Kidney (tissue), 14 donors: ENCODE results near the gene LTBP1. TPM values are rescaled to one million over a fixed set of nuclear protein-coding genes. Genes with fewer than 3 reads are reported as not detected.
A peak's percentile ranks its signal among the peaks of the same experiment; 100 is the strongest.

Experiments
- DNase-seq, 5 donors: peaks; one replicate each; pipeline ENCODE4 v3.0.0-alpha.2; 2013 to 2020
- FAIRE-seq: peaks from 2 replicates; lab custom pipeline; 2012; peaks lifted over from hg19 to GRCh38; lab: Jason Lieb, UNC
- H3K27ac ChIP-seq, 2 donors: one replicate each; pipeline ENCODE4 v1.7.0; 2013; ENCODE audit warnings: low read depth in 2 of 2, low read length in 2 of 2, inconsistent platforms in 1 of 2
- H3K27me3 ChIP-seq: one replicate; pipeline ENCODE4 v1.7.1; 2013; ENCODE audit warnings: low read length, inconsistent platforms; ENCODE audit not compliant: control insufficient read depth, insufficient read depth
- H3K36me3 ChIP-seq, 3 donors: one replicate each; pipeline versions ENCODE4 v1.7.0 to v1.7.1; 2013; ENCODE audit warnings: low read length in 3 of 3, control low read depth in 1 of 3, inconsistent platforms in 1 of 3; ENCODE audit not compliant: insufficient read depth in 3 of 3, control insufficient read depth in 2 of 3
- H3K4me1 ChIP-seq, 3 donors: one replicate each; pipeline versions ENCODE4 v1.7.0 to v1.7.1; 2013; ENCODE audit warnings: low read length in 3 of 3, inconsistent platforms in 1 of 3, low read depth in 1 of 3; ENCODE audit not compliant: control insufficient read depth in 2 of 3, insufficient read depth in 2 of 3
- H3K4me3 ChIP-seq, 3 donors: one replicate each; pipeline versions ENCODE4 v1.7.0 to v1.8.1; 2013; ENCODE audit warnings: low read length in 3 of 3, control low read depth in 1 of 3, inconsistent platforms in 1 of 3
- H3K9ac ChIP-seq, 3 donors: one replicate each; pipeline versions ENCODE4 v1.7.0 to v1.7.1; 2013; ENCODE audit warnings: low read length in 3 of 3, control low read depth in 1 of 3, inconsistent platforms in 1 of 3
- H3K9me3 ChIP-seq, 3 donors: one replicate each; pipeline versions ENCODE4 v1.7.0 to v1.7.1; 2013; ENCODE audit warnings: low read length in 3 of 3, control low read depth in 1 of 3, inconsistent platforms in 1 of 3; ENCODE audit not compliant: control insufficient read depth in 2 of 3, insufficient read depth in 1 of 3
- CTCF ChIP-seq: IDR thresholded peaks from 3 replicates; pipeline ENCODE4 v1.5.1; 2012; ENCODE audit warnings: mild to moderate bottlenecking, moderate library complexity, borderline replicate concordance; ENCODE audit not compliant: insufficient read depth; ENCODE audit errors: extremely low read depth
- intact Hi-C: fragments of 100-400 bp; cut with DNase I; formaldehyde crosslinking; loops from one replicate; pipeline ENCODE4 v1.11.1; 2022
- polyA plus RNA-seq: library from polyadenylated mRNA; stranded (reverse); fragments of 350-450 nt; fragmentation: Illumina TruSeq; extraction: RNeasy Lipid Tissue Mini Kit (QIAGEN cat#74804); gene quantifications from one replicate; pipeline ENCODE4 v1.2.3, GENCODE V29; 2014; ENCODE audit warnings: low read depth, low replicate concordance; ENCODE audit not compliant: insufficient read depth
- total RNA-seq: library from RNA; stranded (reverse); fragmentation: NEBNext Ultra II Directional; extraction: Animal tissue kit (Norgen Biotek cat#: 25700); gene quantifications from one replicate; pipeline ENCODE4 v1.2.1, GENCODE V29; 2021
- donor health status: control.
- donor health status: control.
- donor health status: control.
- donor health status: control.
- donor health status: control.
- donor health status: DM: yes; HTN: yes; CAD: no.
- donor health status: Normal renal cell carcinoma (clear cell type).

The LTBP1 gene
- total and polyA plus RNA-seq, 2 donors from 2014 or later: 9.3 to 39.8 TPM

- H3K36me3 ChIP-seq: no peaks in the 10 kb centered on the region
- no peak overlapping the region for H3K4me3 ChIP-seq
- H3K27me3 ChIP-seq: no peaks in the 10 kb centered on the region
- H3K27ac ChIP-seq: no peak overlapping the region
- peaks cover 0 to 4% (median 0%) of the 10 kb centered on the region in 3 donors for H3K4me1 ChIP-seq
- intact Hi-C loops: no loop called here
- FAIRE-seq (no peak), DNase-seq (peak in 1 of 5 donors; percentile 29)
- H3K9ac ChIP-seq: no peak overlapping the region
- TF ChIP-seq CTCF: no peak
- no peaks in the 10 kb centered on the region for H3K9me3 ChIP-seq
These were observed 265.4 kb downstream of the LTBP1 start for GRCh38 chr2:33212151-33212550.

DNA sequence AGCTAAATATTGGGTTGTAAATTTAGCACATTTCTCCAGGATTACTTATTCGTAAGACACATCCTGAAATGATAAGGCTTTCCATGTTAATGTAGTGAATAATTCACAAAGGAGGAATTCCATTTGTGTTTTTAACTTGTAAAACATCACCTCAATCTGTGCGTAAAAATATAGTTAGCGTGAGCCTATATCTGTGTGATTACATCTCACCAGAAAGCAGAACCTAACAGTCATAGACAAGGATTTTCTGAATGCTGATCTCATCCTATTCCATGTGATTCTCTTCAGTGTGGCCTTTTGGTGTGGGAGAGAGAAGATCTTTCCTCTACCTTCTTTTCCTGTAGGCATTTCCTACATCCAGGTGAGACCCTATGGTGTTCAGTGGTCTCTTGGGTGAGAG, 266.5 kb downstream of the LTBP1 start:
- Histone ChIP-seq H3K36me3 (no peaks in the 10 kb centered on the region), H3K9ac (no peak overlapping the region), H3K27me3 (no peaks in the 10 kb centered on the region), H3K9me3 (no peaks in the 10 kb centered on the region), H3K4me1 (peaks cover 0 to 4% (median 0%) of the 10 kb centered on the region in 3 donors), H3K27ac (no peak overlapping the region), H3K4me3 (no peak overlapping the region)
- intact Hi-C loops: no loop called here
- DNase-seq (no peak), FAIRE-seq (no peak)
- TF ChIP-seq CTCF: no peak

DNA sequence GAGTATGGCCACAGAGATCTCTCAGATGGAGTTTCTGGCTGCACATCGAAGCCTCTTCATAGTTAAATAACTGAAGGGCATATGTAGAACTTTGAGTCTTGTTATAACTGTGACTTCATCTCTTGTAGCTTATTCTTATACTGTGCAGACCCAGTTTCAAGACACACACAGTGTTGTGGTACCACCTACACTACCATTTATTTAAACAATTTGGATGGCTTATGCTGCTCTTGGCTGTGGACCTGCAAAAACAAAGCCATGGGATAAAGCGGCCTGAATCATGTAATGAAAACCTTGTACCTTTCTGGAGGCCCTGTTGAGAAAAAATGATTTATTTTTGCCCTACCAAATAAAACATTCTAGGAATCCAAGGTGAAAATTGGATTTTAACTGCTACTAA, 266.9 kb downstream of the LTBP1 start:
- Histone ChIP-seq H3K9ac (no peak overlapping the region), H3K4me3 (no peak overlapping the region), H3K27me3 (no peaks in the 10 kb centered on the region), H3K27ac (no peak overlapping the region), H3K36me3 (no peaks in the 10 kb centered on the region), H3K9me3 (no peaks in the 10 kb centered on the region), H3K4me1 (peaks cover 0 to 4% (median 0%) of the 10 kb centered on the region in 3 donors)
- FAIRE-seq (no peak), DNase-seq (no peak)
- intact Hi-C loops: no loop called here
- no peak for TF ChIP-seq CTCF

GRCh38 chr2:33214436-33214835, 267.7 kb downstream of the LTBP1 start:
- Histone ChIP-seq H3K36me3 (no peaks in the 10 kb centered on the region), H3K9me3 (no peaks in the 10 kb centered on the region), H3K9ac (no peak overlapping the region), H3K4me3 (no peak overlapping the region), H3K27ac (no peak overlapping the region), H3K4me1 (peaks cover 0 to 4% (median 0%) of the 10 kb centered on the region in 3 donors), H3K27me3 (no peaks in the 10 kb centered on the region)
- DNase-seq (peak in 1 of 5 donors; percentile 7), FAIRE-seq (no peak)
- no peak for TF ChIP-seq CTCF
- intact Hi-C loops: no loop called here
